HG03039 (cell line): ENCODE results near the gene ATOH8.
"Not testable (repeated sequence)": the region's sequence is repeated elsewhere in the genome, so short reads cannot be mapped to it uniquely, and the experiment has no call there.

ENCODE experiments used
- ATAC-seq: cut with Tn5 transposase; IDR thresholded peaks from one replicate; pipeline ENCODE4 v1.9.1; 2021; ENCODE audit warnings: mild to moderate bottlenecking, moderate library complexity; ENCODE audit not compliant: unreplicated experiment

The ATOH8 gene

GRCh38 chr2:85819811-85820510 lies 66.2 kb downstream of the ATOH8 start:
- no peak for ATAC-seq

- ATAC-seq, result no peak
These were observed 69.0 kb downstream of the ATOH8 start for GRCh38 chr2:85822766-85823165.

GRCh38 chr2:85823951-85824350 lies 70.2 kb downstream of the ATOH8 start:
- no peak for ATAC-seq

- ATAC-seq, result peak; percentile 56
These were observed 73.4 kb downstream of the ATOH8 start for GRCh38 chr2:85826990-85827878.

GRCh38 chr2:85827879-85828569 lies 74.2 kb downstream of the ATOH8 start:
- no peak for ATAC-seq

GRCh38 chr2:85828725-85829124 lies 74.9 kb downstream of the ATOH8 start:
- no peak for ATAC-seq

GRCh38 chr2:85829394-85829793 lies 75.6 kb downstream of the ATOH8 start:
- not testable (repeated sequence) for ATAC-seq

GRCh38 chr2:85830645-85831044 lies 76.9 kb downstream of the ATOH8 start:
- ATAC-seq, result no peak

GRCh38 chr2:85831735-85832134 lies 77.9 kb downstream of the ATOH8 start:
- ATAC-seq, result no peak

GRCh38 chr2:85834466-85834865 lies 80.7 kb downstream of the ATOH8 start:
- no peak for ATAC-seq
